GM18907 (cell line): ENCODE data around the gene BLACAT1.
"Not testable (repeated sequence)": the region's sequence is repeated elsewhere in the genome, so short reads cannot be mapped to it uniquely, and the experiment has no call there.

Experiments used
- ATAC-seq: cut with Tn5 transposase; IDR thresholded peaks from one replicate; pipeline ENCODE4 v1.9.1; 2021; ENCODE audit warnings: mild to moderate bottlenecking, moderate library complexity; ENCODE audit not compliant: unreplicated experiment

The BLACAT1 gene

DNA sequence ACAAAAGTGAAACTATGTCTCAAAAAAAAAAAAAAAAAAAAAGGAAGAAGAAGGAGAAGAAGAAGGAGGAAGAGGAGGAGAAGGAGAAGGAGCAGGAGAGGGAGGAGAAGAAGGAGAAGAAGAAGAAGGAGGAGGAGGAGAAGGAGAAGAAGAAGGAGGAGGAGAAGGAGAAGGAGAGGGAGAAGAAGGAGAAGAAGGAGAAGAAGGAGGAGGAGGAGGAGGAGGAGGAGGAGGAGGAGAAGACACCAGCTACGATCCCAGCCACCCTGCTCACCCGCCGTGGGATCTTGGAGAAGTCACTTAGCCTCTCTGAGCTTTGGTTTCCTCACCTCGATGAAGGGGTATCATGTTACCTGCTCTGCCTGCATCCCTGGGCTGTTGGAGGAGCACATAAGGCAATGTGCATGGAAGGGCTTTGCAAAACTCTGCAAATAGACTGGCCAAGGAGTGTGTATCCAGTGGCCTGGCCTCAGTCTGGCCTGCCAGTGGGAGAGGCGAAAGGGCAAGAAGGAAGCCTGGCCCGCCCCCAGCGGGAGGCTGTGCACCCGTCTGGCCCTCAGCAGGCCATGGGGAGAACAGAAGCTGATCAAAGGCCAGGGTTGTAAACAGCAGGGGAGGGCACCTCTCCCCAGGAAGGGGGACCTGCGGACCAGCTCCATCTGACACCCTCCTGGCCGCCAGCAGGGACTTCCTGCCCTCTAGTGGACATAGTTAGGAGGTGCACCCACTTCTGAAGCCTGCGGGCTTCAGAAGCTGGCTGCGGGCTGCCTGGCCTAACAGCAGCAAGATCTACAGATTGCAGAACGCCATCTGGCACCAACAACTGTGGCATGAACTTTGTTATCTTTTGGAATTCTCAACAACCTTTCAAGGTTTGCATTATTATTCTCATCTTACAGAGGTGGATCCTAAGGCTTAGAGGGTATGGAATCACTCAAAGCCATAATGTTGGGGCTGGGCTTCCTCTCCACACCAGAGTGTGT lies 29.4 kb upstream of the BLACAT1 start:
- peak; percentile 66 for ATAC-seq

DNA sequence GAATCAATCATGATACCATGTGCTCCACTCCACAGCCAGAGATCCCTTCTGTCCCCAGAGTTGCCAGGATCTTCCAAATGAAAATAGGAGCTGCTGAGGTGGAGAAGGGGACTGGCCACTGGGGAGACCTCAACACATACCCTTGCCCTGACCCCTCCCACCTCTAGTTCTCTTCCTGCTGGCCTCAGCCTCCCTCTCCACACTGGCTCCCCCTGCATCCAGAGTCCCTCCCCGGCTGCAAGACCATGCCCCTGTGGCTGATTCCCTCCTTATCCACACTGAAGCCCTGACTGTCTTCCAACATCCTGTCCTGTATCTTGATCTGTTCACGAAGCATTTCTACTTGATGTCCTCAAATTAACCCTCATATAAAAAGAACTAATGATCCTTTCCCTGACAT lies 27.5 kb upstream of the BLACAT1 start:
- ATAC-seq = no peak

DNA sequence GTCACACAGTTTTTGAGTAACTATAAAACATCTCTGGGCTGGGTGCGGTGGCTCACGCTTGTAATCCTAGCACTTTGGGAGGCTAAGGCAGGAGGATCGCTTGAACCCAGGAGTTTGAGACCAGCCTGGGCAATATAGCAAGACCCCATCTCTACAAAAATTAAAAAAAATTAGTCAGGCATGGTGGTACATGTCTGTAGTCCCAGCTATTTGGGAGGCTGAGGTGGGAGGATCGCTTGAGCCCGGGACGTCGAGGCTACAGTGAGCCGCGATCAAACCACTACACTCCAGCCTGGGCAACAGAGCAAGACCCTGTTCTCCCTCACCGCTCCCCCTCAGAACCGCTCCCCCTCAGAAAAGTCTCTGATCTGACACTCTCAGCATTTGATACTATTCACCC lies 26.7 kb upstream of the BLACAT1 start:
- ATAC-seq = not testable (repeated sequence)

DNA sequence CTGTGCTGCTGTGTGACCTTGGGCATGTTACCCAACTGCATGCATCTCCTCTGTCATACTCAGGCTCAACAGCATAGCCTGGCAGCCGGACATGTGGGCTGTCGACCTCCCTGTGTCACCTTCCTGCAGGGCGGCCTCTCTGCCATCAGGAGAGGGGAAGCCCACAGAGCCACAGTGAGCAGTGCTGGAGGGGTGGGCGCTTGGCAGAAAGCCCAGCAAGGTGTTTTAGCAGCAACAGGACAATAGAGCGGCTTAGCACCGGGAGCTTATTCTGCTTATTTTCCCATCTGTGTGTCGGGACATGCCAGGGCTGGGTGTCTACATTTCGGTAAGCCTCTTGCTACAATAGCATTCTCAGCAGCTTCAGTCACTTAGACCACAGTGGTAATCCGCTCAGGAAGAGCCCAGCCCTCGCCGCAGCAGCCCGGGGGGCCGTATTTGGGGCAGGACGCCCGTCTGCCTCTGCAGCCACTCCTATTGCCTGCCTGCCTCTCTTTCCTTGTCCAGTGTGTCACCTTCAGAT lies 25.8 kb upstream of the BLACAT1 start:
- no peak for ATAC-seq

DNA sequence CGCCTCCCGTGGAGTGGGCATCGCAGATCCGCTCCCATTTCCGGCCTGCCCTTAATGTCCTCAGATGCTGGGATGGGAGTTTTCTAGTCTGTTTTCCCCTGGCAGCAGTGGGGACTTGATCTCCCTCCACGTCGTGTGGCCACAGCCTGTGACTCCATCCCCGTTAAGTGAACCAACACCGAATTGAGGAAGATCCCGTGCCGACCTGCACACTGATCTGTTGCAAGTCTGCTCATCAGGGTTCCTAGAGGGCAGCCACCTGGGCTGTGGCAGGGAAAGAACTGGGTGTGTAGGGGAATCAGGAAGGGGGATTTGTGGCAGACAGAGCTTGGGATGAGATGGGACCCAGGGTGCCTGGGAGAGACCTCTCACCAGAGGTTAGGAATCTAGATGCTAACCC lies 25.4 kb upstream of the BLACAT1 start:
- ATAC-seq = no peak

DNA sequence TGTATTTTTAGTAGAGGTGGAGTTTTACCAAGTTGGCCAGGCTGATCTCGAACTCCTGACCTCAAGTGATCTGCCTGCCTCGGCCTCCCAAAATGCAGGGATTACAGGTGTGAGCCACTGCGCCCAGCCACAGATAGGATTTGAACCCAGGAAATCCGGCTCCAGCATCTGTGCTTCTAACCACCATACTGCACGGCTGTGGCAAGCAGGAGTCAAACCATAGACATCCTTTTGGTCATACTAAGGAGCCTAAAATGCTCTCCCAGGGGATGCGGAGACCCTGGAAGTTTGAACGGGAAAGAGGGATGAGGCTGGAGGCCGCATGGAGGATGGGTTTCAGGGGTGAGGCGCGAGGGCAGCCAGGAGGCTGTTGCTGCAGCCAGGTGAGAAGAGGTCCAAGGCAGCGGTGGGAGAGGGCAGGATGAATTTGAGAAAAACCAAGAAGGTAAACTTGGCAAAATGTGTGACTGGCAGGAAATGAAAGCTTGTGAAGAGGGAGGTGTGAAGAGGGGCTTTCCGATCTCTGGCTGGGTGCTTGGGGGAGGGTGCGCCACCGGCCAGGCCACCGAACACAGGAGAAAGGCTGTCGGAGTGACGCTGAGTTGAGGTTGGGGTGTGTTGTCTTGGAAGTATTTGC lies 24.6 kb upstream of the BLACAT1 start:
- peak; percentile 50 for ATAC-seq

DNA sequence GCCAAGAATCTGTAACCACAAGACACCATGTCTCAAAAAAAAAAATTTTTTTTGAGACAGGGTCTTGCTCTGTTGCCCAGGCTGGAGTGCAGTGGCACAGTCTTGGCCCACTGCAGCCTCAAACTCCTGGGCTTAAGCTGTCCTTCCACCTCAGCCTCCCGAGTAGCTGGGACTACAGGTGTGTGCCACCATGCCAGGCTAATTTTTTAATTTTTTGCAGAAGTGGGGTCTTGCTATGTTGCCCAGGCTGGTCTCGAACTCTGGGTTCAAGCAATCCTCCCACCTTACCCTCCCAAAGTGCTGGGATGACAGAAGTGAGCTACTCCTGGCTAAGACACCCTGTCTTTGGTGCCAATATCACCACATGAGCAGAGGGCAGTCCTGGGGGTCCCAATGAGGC lies 23.1 kb upstream of the BLACAT1 start:
- ATAC-seq = not testable (repeated sequence)

DNA sequence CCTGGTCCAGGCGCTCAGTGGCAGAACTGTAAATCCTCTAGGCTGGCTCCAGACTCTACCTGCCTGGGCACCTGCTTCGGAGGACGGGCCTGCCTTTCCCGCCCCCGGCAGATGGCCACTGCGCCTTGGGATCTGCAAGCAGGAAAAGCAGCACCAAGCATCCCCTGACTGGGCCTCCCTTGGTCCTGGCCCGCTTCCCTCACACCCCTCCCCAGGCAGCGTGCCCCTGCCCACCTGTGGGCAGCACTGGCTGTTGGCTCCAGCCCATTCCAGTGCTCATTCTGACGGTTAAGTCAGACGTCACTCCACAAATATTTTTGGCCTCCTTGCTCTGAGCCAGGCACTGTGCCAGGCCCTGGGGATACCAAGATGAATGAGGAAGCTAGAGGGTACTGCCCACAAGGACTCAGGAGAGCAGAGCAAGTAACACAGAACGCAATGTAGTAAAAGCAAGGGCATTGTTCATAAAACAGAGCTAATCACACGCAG lies 22.0 kb upstream of the BLACAT1 start:
- ATAC-seq = no peak

DNA sequence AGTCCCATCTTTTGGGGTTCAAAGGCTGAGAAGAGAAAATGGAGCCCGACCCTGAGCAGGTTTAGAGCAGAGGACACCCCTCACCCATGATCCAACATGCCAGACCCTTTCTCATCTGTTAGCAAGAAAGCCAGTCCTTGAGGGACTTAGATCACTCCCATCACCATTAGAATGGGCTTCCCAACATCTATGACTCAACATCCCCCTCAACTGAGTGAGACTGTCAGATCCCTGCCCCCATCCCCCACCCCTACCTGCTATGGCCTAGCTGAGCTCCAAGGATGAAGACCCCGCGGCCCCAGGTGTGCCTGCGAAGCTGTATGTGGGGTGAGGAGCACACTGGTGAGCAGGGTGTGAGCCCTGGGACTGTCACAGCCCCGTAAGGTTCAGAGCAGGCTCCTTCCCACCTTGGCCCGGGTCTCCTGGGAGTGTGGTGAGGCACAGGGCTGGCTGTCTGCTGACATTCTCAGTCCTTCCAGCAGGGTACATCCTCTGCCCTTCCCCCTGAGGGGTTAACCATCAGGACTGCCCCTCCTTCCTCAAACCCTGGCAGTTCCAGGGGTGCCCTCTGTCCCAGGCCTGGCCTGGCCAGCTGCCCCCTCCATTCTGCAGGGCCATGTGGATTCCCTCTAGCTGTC lies 21.4 kb upstream of the BLACAT1 start:
- ATAC-seq = no peak

DNA sequence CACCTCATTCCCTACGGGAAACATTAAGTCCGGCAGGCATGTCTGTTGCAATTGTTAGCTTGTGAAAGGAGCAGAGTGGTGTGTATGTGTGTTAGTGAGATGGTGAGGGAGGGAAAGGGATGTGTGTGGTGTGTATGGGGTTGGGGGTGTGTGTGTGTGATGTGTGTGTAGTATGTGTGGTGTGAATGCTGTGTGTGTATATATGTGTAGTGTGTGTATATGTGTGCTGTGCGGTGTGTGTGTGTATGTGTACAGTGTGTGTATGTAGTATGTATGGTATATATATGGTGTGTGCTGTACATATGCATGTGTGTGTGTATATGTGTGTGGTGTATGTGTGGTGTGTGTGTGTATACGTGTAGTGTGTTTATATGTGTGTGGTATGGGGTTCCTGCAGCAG lies 20.8 kb upstream of the BLACAT1 start:
- ATAC-seq = no peak

DNA sequence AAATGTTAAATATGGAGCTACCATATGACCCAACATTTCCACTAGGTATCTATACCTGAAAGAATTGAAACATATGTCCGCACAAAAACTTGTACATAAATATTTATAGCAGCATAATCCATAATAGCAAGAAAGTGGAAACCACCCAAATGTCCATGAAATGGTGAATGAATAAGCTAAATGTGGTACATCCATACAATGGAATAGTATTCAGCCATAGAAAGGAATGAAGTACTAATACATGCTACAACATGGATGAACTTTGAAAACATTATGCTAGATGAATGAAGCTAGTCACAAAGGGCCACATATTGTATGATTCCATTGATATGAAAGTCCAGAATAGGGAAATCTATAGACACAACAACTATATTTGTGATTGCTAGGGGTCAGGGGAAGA lies 20.0 kb upstream of the BLACAT1 start:
- no peak for ATAC-seq

DNA sequence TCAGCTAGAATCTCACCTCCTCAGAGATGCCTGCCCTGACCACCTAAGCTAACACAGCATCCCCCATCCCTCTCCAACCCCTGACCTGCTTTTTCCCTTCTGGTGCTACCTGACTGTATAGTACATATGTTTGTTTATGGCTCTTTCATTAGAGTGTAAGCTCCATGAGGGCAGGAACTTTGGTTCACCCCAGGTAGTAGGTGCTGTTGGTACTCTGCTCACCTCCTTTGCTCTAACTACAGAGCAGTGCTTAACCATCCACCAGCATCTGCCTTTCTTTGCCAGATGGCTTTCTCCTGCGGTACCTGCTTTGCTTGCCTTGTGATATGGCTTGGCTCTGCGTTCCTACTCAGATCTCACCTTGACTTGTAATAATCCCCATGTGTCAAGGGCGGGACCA lies 18.7 kb upstream of the BLACAT1 start:
- no peak for ATAC-seq

DNA sequence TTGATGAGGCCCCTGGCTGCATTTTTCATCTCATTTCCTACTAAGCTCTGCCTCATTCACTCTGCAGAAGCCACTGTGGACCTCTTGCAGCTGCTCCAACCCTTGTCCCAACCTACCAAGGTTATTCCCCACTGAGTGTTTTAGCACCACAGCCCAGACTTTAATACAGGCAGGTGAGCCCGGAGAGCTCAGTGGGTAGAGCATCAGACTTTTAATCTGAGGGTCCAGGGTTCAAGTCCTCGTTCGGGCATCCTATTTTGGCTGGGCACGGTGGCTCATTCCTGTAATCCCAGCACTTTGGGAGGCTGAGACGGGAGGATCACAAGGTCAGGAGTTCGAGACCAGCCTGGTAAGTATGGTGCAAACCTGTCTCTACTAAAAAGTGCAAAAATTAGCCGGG lies 18.1 kb upstream of the BLACAT1 start:
- ATAC-seq = no peak

DNA sequence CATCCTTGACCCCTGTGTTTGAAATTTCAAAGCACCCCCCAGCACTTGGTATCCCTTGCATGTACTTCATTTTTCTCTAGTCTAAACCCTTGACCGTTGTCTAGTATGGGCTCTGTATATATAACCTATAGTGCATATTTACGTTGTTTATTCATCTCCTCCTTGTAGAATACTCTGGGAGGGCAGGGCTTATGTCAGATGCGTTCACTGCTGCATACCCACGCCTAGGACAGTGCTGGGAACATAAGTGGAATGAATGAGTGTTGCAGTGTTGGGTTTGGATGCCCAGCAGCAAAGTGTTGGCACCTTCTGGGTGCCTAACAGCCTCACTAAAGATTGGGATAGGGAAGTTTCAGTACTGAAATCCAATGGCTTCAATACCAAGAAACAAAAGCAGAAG lies 17.6 kb upstream of the BLACAT1 start:
- ATAC-seq = no peak

DNA sequence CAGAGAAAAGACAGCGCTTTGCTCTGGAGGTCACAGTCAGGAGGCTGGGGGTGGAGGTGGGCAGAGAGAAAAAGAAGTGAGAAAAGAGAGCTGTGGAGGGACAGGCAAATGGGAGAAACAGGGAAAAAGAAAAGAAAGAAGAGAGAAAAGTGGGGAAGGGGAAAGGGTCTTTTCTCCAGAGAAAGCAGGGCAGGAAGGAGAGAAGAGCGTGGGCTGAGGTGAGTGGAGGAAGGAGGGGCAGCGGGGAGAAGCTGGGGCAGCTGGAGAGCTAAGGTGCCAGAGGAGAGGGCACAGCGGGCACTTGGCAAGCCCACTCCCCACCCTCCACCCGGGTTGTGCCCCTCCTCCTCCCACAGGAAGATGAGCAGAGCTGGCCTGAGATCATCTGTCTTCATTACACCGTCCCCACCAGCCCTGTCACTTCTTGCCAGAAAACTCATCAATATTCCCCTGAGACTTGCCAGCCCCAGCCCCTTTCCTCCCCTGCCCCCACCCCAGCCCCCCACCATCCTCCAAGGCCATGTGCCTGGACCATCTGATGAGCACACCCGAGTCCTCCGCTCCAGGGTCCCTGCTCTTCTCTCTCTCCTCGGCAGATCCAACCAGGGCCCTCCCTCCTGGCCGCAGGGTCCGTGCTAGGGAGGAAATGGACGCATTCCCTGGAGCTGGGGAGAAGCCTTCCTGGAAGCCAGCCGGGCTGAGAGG lies 17.0 kb upstream of the BLACAT1 start:
- no peak for ATAC-seq

DNA sequence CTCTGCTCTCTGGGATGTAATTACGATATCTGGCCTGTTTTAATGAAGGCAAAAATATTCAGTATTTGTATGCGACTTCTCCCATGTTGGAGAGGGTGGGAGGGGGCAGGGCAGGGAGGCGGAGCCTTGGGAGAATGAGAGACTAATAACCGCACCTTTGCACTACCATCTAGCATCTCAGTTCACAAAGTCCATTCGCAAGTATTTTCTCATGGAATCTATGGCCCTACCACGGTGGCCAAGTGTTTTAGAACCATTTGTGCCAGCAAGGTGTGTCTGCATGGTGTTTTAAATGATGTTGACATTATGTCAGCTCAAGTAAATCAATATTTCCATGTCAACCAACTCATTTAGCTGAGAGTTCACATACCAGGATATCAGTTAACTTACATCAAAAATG lies 14.3 kb upstream of the BLACAT1 start:
- ATAC-seq = no peak

DNA sequence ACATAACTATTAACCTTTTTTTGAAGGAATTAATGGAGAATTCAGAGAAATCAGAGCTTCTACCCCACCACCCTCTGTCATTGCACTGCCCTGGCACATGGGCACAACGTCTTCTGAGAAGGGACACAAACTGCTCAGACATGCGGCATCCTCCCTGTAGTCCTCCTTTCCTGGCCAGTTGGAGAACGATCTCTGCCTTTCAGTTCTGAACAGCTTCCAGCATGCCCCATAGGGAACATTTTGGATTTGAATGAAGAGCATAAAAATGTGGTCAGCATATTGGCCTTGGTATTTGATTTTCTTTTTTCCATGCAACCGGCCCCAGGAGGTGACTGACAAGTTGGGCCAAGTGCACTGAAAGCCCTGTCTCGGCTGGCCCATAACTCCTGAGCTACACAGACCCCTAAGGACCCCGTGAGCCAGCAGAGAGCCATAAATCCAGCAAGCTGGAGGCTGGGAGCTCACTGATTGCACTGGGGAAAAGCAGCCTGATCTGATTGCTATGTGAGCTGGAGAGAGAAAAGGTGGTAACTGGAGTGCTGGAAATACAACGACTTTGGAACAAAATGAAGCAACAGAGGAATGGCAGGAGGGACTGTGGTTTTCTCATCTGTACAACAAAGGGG lies 10.9 kb upstream of the BLACAT1 start:
- no peak for ATAC-seq

DNA sequence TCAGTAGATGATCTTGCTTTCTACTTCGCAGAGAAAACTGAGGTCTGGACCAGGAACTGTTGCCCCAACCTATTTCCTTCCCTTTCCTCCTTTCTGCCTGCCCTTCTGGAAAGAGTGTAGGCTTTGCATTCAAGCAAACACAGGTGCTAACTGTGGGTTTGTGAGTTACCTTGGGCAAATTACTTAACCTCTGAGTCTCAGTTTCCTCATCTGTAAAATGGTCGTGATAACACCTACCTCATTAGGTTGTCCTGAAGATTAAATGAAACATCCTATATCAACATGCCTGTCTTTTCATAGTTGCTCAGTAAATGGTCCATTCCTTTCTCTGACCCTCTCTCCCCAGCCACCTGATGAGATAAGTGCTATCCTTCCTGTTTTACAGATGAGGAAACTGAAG lies 9.5 kb upstream of the BLACAT1 start:
- ATAC-seq = no peak

DNA sequence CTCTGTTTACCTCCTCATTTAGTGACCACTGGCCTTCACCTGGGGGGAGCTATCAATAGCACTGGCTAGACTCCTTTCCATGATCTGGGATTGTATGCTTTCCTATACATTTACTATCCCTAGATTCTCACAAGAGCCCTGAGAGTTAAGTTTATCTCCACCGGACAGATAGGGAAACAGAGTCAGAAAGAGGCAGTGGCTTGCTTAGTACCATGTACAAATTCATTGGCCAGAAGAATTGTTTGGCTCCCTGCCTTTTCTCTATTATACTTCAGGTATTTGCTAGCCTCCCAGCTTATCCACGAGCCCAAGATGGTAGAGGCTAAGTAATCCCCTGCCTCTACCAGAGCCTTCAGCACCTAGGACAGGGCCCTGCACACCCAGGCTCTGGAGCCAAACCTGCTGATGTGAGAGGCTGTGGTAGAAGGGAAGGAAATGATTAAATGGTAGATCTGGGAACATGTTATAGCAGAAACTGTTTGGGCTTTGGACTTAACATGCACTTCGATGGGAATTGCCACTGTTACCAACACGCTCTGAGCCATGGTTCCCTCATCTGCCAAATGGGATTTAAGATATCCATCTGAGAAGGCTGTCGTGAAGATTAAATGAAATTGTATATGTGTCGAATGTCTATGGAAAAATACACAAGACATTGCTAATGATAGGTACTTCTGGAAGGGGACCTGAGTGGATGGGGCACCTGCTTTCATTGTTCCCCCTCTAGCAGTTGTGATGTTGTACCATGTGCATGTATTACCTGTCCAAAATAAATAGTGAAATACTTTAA lies 3.1 kb upstream of the BLACAT1 start:
- no peak for ATAC-seq
